GM10248 (cell line): ENCODE data around the gene SHB.

Experiments used
- CTCF ChIA-PET: fragments of 300-600 bp; sonication (Branson Sonifier 250); formaldehyde crosslinking; extraction: SDS; loops from one replicate; lab custom pipeline; 2021; ENCODE audit warnings: antibody characterized with exemption; lab: Yijun Ruan, JAX
- POLR2A ChIA-PET: fragments of 350-650 bp; sonication (Branson Sonifier 250); formaldehyde crosslinking; extraction: SDS; loops from one replicate; lab custom pipeline; 2020; ENCODE audit warnings: antibody characterized with exemption; lab: Yijun Ruan, JAX
- DNase-seq: peaks from one replicate; pipeline ENCODE4 v3.0.0; 2012; ENCODE audit errors: extremely low spot score
- CTCF ChIP-seq: IDR thresholded peaks from 2 replicates; pipeline ENCODE4 v1.5.1; 2012; ENCODE audit warnings: mild to moderate bottlenecking, low read depth; ENCODE audit errors: extremely low read depth, missing control alignments, control extremely low read depth

The SHB gene

GRCh38 chr9:37965116-37965515, 103.9 kb downstream of the SHB start:
- DNase-seq = no peak
- TF ChIP-seq CTCF = no peak
- POLR2A ChIA-PET = no interaction called here
- CTCF ChIA-PET = no interaction called here

GRCh38 chr9:37964740-37965081, 104.3 kb downstream of the SHB start:
- DNase-seq = no peak
- no peak for TF ChIP-seq CTCF
- CTCF ChIA-PET = no interaction called here
- POLR2A ChIA-PET = no interaction called here

- no peak for TF ChIP-seq CTCF
- CTCF ChIA-PET = interaction anchor here (0.8 to 1.0 kb wide), 2 partner anchors 14 to 197 kb away, joined by 3 read pairs; no protein-coding TSS in a partner anchor
- POLR2A ChIA-PET = no interaction called here
- DNase-seq = no peak
Observed at GRCh38 chr9:37963936-37964739, 104.9 kb downstream of the SHB start.

- ChIA-PET CTCF (interaction anchor here (0.7 to 2.0 kb wide), 7 partner anchors 10 to 126 kb away, joined by 3 to 9 read pairs (median 3); no protein-coding TSS in a partner anchor), POLR2A (no interaction called here)
- DNase-seq = no peak
- TF ChIP-seq CTCF = no peak
Observed at GRCh38 chr9:37961351-37961750, 107.7 kb downstream of the SHB start.

- TF ChIP-seq CTCF = no peak
- CTCF ChIA-PET = interaction anchor here (1.4 kb wide), 1 partner anchor 44 kb away, joined by 3 read pairs; no protein-coding TSS in a partner anchor
- no peak for DNase-seq
- POLR2A ChIA-PET = no interaction called here
Observed at GRCh38 chr9:37960631-37961030, 108.4 kb downstream of the SHB start.

GRCh38 chr9:37959976-37960375, 109.1 kb downstream of the SHB start:
- ChIA-PET POLR2A (no interaction called here), CTCF (no interaction called here)
- no peak for DNase-seq
- no peak for TF ChIP-seq CTCF
